ENCODE measurements around the gene SPON1. TPM values are rescaled to one million over a fixed set of nuclear protein-coding genes. Genes with fewer than 3 reads are reported as not detected.
A peak's percentile ranks its signal among the peaks of the same experiment; 100 is the strongest.

The SPON1 gene
- total and polyA plus RNA-seq, 12 donors: 2.7 to 116 (median 34.4) TPM

- 84 to 92% (median 88%) methylated on average over 5 of the region's 5 CpGs for WGBS, 4 donors
- no peak for DNase-seq
- Histone ChIP-seq H3K4me1 (replicated peaks in 1 of 2) (no peaks in the 10 kb centered on the region), H3K27me3 (no peaks in the 10 kb centered on the region), H3K9me3 (replicated peaks in 1 of 3) (no peaks in the 10 kb centered on the region), H3K36me3 (replicated peaks in 1 of 2) (no peaks in the 10 kb centered on the region), H3K27ac (no peak overlapping the region), H3K4me3 (no peak overlapping the region)
- TF ChIP-seq CTCF (IDR thresholded peaks at IDR 0.05): no peak
- TF ChIP-seq POLR2A (IDR thresholded peaks at IDR 0.05): no peak
- intact Hi-C loops (cut with DNase I): no loop called here
Measured at GRCh38 chr11:14058061-14058460, 95.5 kb downstream of the SPON1 start.

DNA sequence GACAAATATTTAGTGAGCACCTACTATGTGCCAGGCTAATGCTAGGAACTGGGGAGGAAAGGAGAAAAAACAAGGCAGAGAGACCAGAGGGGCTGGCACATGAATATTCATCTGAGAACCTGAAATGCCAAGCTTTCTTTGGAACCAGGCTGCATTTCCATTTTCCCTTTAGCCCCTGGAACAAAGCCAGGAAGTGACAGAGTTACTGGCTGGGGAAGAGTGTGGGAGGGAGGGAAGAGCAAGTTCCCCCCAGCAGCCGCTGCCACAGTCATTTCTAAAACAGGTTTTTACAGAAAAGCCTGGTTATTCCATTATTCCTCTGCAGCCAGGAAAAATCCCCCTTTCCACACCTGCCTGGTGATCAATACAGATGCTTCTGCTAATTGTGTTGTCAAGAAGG, 97.0 kb downstream of the SPON1 start:
- H3K9me3 ChIP-seq (replicated peaks in 1 of 3): no peaks in the 10 kb centered on the region
- H3K27ac ChIP-seq: no peak overlapping the region
- intact Hi-C loops (cut with DNase I): no loop called here
- no peaks in the 10 kb centered on the region for H3K36me3 ChIP-seq (replicated peaks in 1 of 2)
- no peak for TF ChIP-seq POLR2A (IDR thresholded peaks at IDR 0.05)
- no peak for TF ChIP-seq CTCF (IDR thresholded peaks at IDR 0.05)
- H3K4me3 ChIP-seq: no peak overlapping the region
- no peaks in the 10 kb centered on the region for H3K27me3 ChIP-seq
- 24 to 37% (median 28%) methylated on average over 1 of the region's 1 CpG for WGBS, 4 donors
- peak in 4 of 7 donors; percentile 5 to 39 (median 30) for DNase-seq
- H3K4me1 ChIP-seq (replicated peaks in 1 of 2): no peaks in the 10 kb centered on the region

GRCh38 chr11:14061721-14062120, 99.2 kb downstream of the SPON1 start:
- Histone ChIP-seq H3K27ac (no peak overlapping the region), H3K4me1 (replicated peaks in 1 of 2) (no peaks in the 10 kb centered on the region), H3K9me3 (replicated peaks in 1 of 3) (no peaks in the 10 kb centered on the region), H3K36me3 (replicated peaks in 1 of 2) (no peaks in the 10 kb centered on the region), H3K27me3 (no peaks in the 10 kb centered on the region), H3K4me3 (no peak overlapping the region)
- DNase-seq: no peak
- TF ChIP-seq CTCF (IDR thresholded peaks at IDR 0.05): no peak
- TF ChIP-seq POLR2A (IDR thresholded peaks at IDR 0.05): no peak
- intact Hi-C loops (cut with DNase I): no loop called here
- 81 to 96% (median 92%) methylated on average over 3 of the region's 3 CpGs for WGBS, 4 donors

DNA sequence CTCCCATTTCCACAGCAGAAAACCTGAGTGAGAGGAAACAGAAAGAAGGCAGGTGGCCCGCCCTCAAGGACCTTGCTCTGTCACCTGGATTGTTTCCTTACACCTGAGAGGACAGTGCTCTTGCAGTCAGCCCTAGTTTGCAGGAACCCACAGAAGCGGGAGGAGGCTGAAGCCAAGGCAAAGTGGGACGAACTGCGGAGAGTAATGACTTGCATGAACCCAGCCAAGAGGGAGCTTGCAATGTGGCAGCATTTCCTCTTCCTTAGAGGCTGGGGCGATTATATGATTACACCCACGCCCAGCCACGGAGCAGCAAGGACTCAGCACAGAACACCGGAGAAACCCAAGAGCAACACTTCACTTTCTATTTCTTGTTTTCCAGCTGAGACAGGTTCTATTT, 102.6 kb downstream of the SPON1 start:
- Histone ChIP-seq H3K4me3 (no peak overlapping the region), H3K36me3 (replicated peaks in 1 of 2) (no peaks in the 10 kb centered on the region), H3K27ac (no peak overlapping the region), H3K27me3 (no peaks in the 10 kb centered on the region), H3K4me1 (replicated peaks in 1 of 2) (no peaks in the 10 kb centered on the region), H3K9me3 (replicated peaks in 1 of 3) (no peaks in the 10 kb centered on the region)
- DNase-seq: no peak
- intact Hi-C loops (cut with DNase I): no loop called here
- WGBS, 4 donors: 52 to 62% (median 59%) methylated on average over 8 of the region's 8 CpGs
- no peak for TF ChIP-seq CTCF (IDR thresholded peaks at IDR 0.05)
- no peak for TF ChIP-seq POLR2A (IDR thresholded peaks at IDR 0.05)
